Stomach (tissue), 19 donors: Measurements from ENCODE around the gene PTX3. TPM values are rescaled to one million over a fixed set of nuclear protein-coding genes. Genes with fewer than 3 reads are reported as not detected.

Experiments
- DNase-seq, 2 donors: peaks; one replicate each; pipeline versions ENCODE4 v3.0.0 to v3.0.0-alpha.2; 2013 to 2019
- H3K27ac ChIP-seq, 5 donors: fragments of 200-600 bp in 4 of 5; sonication (generic) in 4 of 5; one replicate each; pipeline ENCODE4 v1.5.1; 2013 to 2019; ENCODE audit warnings: mild to moderate bottlenecking in 1 of 5, moderate library complexity in 1 of 5
- H3K27me3 ChIP-seq, 3 donors: fragments of 200-600 bp; sonication (generic); one replicate each; pipeline ENCODE4 v1.5.1; 2017 to 2019; ENCODE audit warnings: mixed run types in 1 of 3
- H3K36me3 ChIP-seq, 4 donors: fragments of 200-600 bp; sonication (generic); 1 replicate in 3 of 4; 2 replicates in 1 of 4; pipeline ENCODE4 v1.5.1; 2016 to 2019
- H3K4me1 ChIP-seq, 4 donors: fragments of 200-600 bp; sonication (generic); one replicate each; pipeline ENCODE4 v1.5.1; 2016 to 2019
- H3K4me3 ChIP-seq, 4 donors: fragments of 200-600 bp; sonication (generic) in 3 of 4; one replicate each; pipeline ENCODE4 v1.5.1; 2016 to 2019; ENCODE audit warnings: mild to moderate bottlenecking in 1 of 4
- H3K9me3 ChIP-seq, 4 donors: fragments of 200-600 bp; sonication (generic); one replicate each; pipeline ENCODE4 v1.5.1; 2016 to 2019
- EP300 ChIP-seq: sonication (generic); formaldehyde crosslinking; IDR thresholded peaks from one replicate; pipeline ENCODE4 v1.6.1; 2017; ENCODE audit warnings: antibody characterized with exemption
- POLR2A ChIP-seq, 4 donors: fragments of 450-650 bp; IDR thresholded peaks; one replicate each; pipeline ENCODE4 v1.6.1; 2016; ENCODE audit warnings: antibody characterized with exemption in 4 of 4, control low read depth in 2 of 4, mild to moderate bottlenecking in 1 of 4, moderate library complexity in 1 of 4
- POLR2AphosphoS5 ChIP-seq, 3 donors: sonication (generic); formaldehyde crosslinking; IDR thresholded peaks; one replicate each; pipeline ENCODE4 v1.6.1; 2016; ENCODE audit warnings: antibody characterized with exemption in 3 of 3
- WGBS, 5 donors: extraction: QIAGEN DNeasy Blood & Tissue Kit in 3 of 5; methylation state at CpG; one replicate each; pipeline versions ENCODE4 v1.1.5 to v1.1.7; 2013 to 2018; 5-methylcytosine and 5-hydroxymethylcytosine counted together
- intact Hi-C: fragments of 100-400 bp; cut with DNase I; formaldehyde crosslinking; loops from one replicate; pipeline ENCODE4 v1.15.1; 2023; ENCODE audit warnings: low total_unique reads
- long read RNA-seq, 10 donors: transcript quantifications; one replicate each; lab custom pipeline, GENCODE V29; 2026
- polyA plus RNA-seq, 3 donors: library from polyadenylated mRNA; stranded (reverse); fragments of 200-250 nt; gene quantifications; one replicate each; pipeline ENCODE4 v1.2.3, GENCODE V29; 2013
- total RNA-seq, 5 donors: library from RNA; depleted of rRNA; stranded (reverse); fragments of >200 nt; gene quantifications; one replicate each; pipeline versions ENCODE4 v1.1.0 to v1.2.3, GENCODE V29; 2014 to 2016
- TF ChIP-seq, protein P1 (sequence below), 7 experiments: fragments of 450-650 bp in 4 of 7; fragments of 200-600 bp in 3 of 7; sonication (generic) in 3 of 7; IDR thresholded peaks; one replicate each; pipeline ENCODE4 v1.5.1; 2016 to 2019; ENCODE audit warnings: antibody characterized with exemption in 7 of 7, control low read depth in 2 of 7, mild to moderate bottlenecking in 1 of 7
- donor health status: healthy with polysubstance abuse.
- donor health status: Bipolar disorder and iron deficiency.
- donor health status: healthy.

Gene PTX3
- total RNA-seq (10 to 100 TPM in 2 of 5 donors, 1 to 10 TPM in 2, under 1 TPM in 1; 0.45 to 25.7 (median 5.9) TPM), polyA plus RNA-seq (1 to 10 TPM; 1.2 to 4.6 (median 3.0) TPM)
- long read RNA-seq, donor 1, transcript PTX3-201 (3 exons, 1,940 nt): major isoform, 6 of 6 reads
- long read RNA-seq, donor 1, partial matches to known transcripts: 0 of 6 reads
- long read RNA-seq, donor 1, other reads (novel, unspliced or antisense): 0 of 6 reads
- long read RNA-seq, donor 2, transcript PTX3-201 (3 exons, 1,940 nt): major isoform, 5 of 5 reads
- long read RNA-seq, donor 2, partial matches to known transcripts: 0 of 5 reads
- long read RNA-seq, donor 2, other reads (novel, unspliced or antisense): 0 of 5 reads
- long read RNA-seq, donor 3, partial matches to known transcripts: 0 of 1 reads
- long read RNA-seq, donor 3, other reads (novel, unspliced or antisense): 0 of 1 reads
- long read RNA-seq, donor 4: 0 reads
- long read RNA-seq, donor 5, transcript PTX3-201 (3 exons, 1,940 nt): major isoform, 9 of 9 reads
- long read RNA-seq, donor 5, partial matches to known transcripts: 0 of 9 reads
- long read RNA-seq, donor 5, other reads (novel, unspliced or antisense): 0 of 9 reads
- long read RNA-seq, donor 6: 0 reads
- long read RNA-seq, donor 7, transcript PTX3-201 (3 exons, 1,940 nt): major isoform, 8 of 8 reads
- long read RNA-seq, donor 7, partial matches to known transcripts: 0 of 8 reads
- long read RNA-seq, donor 7, other reads (novel, unspliced or antisense): 0 of 8 reads
- long read RNA-seq, donor 8, partial matches to known transcripts: 0 of 1 reads
- long read RNA-seq, donor 8, other reads (novel, unspliced or antisense): 0 of 1 reads
- long read RNA-seq, donor 9, partial matches to known transcripts: 12 of 15 reads
- long read RNA-seq, donor 9, other reads (novel, unspliced or antisense): 0 of 15 reads
- long read RNA-seq, donor 10, partial matches to known transcripts: 0 of 1 reads
- long read RNA-seq, donor 10, other reads (novel, unspliced or antisense): 0 of 1 reads

DNA sequence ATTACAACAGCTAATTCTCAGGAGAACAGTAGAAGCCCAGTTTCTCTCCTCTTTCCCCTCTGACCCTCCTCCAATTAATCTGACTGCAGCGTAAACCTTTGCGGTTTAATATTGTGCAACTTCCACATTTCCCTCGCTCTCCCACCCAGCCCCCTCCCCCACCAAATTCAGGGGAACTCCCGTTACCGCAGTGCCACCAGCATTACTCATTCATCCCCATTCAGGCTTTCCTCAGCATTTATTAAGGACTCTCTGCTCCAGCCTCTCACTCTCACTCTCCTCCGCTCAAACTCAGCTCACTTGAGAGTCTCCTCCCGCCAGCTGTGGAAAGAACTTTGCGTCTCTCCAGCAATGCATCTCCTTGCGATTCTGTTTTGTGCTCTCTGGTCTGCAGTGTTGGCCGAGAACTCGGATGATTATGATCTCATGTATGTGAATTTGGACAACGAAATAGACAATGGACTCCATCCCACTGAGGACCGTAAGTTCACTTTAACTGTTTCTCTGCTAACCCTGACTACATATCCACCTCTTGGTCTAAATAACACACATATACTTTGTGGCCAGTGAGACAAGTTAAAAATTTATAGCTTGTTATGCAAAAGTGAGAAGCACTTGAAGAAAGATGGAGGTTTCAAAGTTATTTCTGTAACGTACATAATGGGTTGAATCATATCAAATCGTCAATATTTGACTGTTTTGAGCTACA is at the start of gene PTX3:
Gene PTX3 (plus strand): TSS at position 268 of the 709 bp plus-strand sequence. CDS start 84 bp downstream, at position 352.
- TF ChIP-seq, protein P1, sequence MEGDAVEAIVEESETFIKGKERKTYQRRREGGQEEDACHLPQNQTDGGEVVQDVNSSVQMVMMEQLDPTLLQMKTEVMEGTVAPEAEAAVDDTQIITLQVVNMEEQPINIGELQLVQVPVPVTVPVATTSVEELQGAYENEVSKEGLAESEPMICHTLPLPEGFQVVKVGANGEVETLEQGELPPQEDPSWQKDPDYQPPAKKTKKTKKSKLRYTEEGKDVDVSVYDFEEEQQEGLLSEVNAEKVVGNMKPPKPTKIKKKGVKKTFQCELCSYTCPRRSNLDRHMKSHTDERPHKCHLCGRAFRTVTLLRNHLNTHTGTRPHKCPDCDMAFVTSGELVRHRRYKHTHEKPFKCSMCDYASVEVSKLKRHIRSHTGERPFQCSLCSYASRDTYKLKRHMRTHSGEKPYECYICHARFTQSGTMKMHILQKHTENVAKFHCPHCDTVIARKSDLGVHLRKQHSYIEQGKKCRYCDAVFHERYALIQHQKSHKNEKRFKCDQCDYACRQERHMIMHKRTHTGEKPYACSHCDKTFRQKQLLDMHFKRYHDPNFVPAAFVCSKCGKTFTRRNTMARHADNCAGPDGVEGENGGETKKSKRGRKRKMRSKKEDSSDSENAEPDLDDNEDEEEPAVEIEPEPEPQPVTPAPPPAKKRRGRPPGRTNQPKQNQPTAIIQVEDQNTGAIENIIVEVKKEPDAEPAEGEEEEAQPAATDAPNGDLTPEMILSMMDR (IDR thresholded peaks at IDR 0.05): no peak
- TF ChIP-seq POLR2AphosphoS5 (IDR thresholded peaks at IDR 0.05): peak in 1 of 3 donors; percentile 45
- peak within 1 kb of the TSS; percentile 57 to 92 (median 64) for H3K4me3 ChIP-seq
- no peaks in the 10 kb centered on the region for H3K36me3 ChIP-seq
- H3K27me3 ChIP-seq: peaks cover 0 to 28% (median 7%) of the 10 kb centered on the region in 3 donors
- DNase-seq: peak in 1 of 2 donors; percentile 84
- H3K4me1 ChIP-seq: peaks cover 12 to 34% (median 21%) of the 10 kb centered on the region in 4 donors
- peak within 1 kb of the TSS in 4 of 5 donors; percentile 50 to 84 (median 65) for H3K27ac ChIP-seq
- intact Hi-C loops: no loop called here
- no peaks in the 10 kb centered on the region for H3K9me3 ChIP-seq
- WGBS, 5 donors: 6 to 14% (median 10%) methylated on average over 15 of the region's 15 CpGs

DNA sequence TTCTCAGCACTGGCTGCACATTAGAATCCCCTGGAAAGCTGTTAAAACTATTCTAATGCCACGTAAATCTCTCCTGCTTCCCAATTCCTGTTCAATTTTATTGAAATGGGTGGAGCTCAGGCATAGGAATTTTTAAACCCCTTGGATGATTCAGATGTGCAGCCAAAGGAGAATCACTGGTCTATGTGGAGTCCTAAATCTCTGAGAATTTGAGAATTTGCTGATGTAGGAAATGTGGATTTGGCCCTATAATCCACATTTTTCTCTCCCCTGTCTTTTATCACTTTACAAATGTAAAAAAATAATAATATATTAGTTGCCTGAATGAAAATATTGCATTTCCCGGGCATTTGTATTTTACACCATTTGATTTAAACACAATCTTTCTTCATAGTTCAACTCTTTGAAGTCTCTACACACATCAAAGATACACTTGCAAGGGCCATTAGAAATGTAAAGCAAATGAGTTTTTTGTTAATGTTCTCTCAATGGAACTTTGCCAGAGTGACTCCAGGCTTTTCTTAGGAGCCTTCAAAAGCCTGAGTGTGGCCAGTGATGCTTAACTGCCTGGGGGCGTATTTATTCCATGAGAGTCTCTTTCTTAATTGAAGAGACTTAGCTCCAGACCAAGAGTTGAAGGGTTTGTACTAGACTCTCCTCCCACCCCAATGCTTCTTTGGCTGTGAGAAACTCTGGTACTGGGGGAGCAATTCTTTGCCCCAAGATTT is 48.8 kb upstream of the PTX3 start:
- intact Hi-C loops: no loop called here
- 28 to 92% (median 66%) methylated on average over 3 of the region's 3 CpGs for WGBS, 5 donors
- TF ChIP-seq EP300 (no peak), POLR2A (IDR thresholded peaks at IDR 0.05) (no peak), POLR2AphosphoS5 (IDR thresholded peaks at IDR 0.05) (no peak)
- TF ChIP-seq, protein P1 (IDR thresholded peaks at IDR 0.05): no peak
- H3K27me3 ChIP-seq: no peaks in the 10 kb centered on the region
- no peaks in the 10 kb centered on the region for H3K36me3 ChIP-seq
- no peak overlapping the region for H3K4me3 ChIP-seq
- no peaks in the 10 kb centered on the region for H3K4me1 ChIP-seq
- H3K27ac ChIP-seq: no peak overlapping the region
- H3K9me3 ChIP-seq: no peaks in the 10 kb centered on the region
- no peak for DNase-seq

DNA sequence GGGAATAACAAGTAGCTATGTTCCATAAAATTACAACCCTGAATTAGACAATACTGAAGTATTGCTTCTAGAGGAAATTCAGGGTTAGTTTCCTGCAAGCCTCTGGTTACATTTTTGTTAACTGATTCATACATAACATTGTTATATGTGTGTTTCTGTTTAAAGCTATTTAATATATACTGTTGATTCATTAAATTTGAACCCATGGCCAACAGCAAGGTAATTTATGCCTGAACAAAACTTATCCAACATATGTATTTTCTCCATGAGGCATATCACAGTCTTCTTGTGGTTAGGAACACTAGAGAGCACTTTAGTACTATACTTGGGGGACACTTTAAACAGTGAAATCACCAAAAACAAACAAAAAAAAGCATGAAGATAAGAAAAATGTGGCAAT is 47.7 kb upstream of the PTX3 start:
- no peaks in the 10 kb centered on the region for H3K27me3 ChIP-seq
- no peak overlapping the region for H3K27ac ChIP-seq
- TF ChIP-seq POLR2A (IDR thresholded peaks at IDR 0.05) (no peak), POLR2AphosphoS5 (IDR thresholded peaks at IDR 0.05) (no peak), EP300 (no peak)
- TF ChIP-seq, protein P1 (IDR thresholded peaks at IDR 0.05): no peak
- H3K9me3 ChIP-seq: no peaks in the 10 kb centered on the region
- intact Hi-C loops: no loop called here
- DNase-seq: no peak
- H3K36me3 ChIP-seq: no peaks in the 10 kb centered on the region
- no peaks in the 10 kb centered on the region for H3K4me1 ChIP-seq
- H3K4me3 ChIP-seq: no peak overlapping the region
